ENCODE data around the gene CNIH2.
"Not testable (repeated sequence)": the region's sequence is repeated elsewhere in the genome, so short reads cannot be mapped to it uniquely, and the experiment has no call there.

The CNIH2 gene

DNA sequence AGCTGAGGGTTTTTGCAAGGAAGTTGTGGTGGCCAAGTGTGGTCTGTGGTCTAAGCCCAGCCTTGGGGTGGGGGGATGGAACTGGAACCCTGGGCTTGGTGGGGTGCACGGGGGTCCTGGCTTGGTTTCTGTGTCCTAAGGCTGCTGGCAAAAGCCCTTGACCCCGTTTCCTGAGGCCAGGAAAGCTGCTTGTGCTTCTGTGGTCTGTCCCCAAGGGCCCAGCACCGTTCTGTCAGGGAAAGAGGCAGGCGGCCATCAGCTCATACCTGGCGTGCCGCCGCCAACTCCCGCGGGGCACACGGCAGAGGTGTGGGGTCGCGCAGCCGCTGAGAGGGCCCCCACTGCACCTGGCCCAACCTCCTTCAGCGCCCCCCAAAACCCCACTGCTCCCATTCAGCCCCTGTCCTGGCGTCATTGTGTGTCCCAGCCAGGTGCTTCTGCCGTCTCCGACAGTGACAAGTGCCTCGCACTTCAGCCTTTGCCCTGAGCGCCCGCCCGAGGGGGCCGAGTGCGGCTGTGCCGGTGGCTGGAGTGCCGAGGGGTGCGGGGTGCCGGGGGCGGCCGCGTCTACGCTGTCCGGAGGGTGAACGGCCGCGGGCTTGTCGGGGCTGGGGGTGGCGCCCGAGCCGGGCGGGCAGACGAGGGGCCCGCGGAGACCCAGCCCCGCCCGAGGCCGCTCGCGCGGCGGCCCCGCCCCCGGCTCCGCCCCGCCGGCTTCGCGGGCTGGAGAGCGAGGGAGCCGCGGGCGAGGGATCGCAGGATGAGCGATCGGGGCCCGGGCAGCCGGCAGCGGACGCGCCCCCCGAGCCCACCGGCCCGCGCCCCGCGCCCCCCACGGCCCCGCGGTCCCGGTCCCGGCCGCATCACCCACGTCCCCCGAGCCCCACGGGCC is at the start of gene CNIH2:
Gene CNIH2, plus strand, starts transcription at position 705 of the 892 bp plus-strand sequence. CDS start 282 bp downstream, outside the sequence.
- peak; percentile 57 for DNase-seq

GRCh38 chr11:66228521-66228920 is 49.5 kb upstream of the CNIH2 start:
- no peak for DNase-seq

DNA sequence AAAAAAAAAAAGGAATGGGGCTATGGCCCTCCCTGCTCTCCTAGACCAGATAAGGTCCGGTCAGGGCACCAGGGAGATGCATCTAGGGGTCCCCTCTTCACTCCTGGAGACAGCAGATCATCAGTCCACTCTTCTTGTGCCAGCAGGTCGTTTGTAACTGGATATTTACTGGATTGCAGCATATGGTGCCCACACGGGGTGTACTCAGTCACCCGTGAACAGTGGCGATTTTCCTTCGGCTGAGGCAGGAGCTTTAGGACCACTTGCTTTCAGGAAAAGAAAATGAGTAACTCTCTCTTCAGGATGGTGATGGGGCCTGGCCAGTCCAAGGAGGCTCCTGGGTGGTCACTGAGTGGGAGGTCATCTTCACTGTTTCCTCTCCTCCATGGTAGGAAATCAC is 47.8 kb upstream of the CNIH2 start:
- DNase-seq, result no peak

GRCh38 chr11:66230978-66231377 is 47.0 kb upstream of the CNIH2 start:
- DNase-seq, result no peak

DNA sequence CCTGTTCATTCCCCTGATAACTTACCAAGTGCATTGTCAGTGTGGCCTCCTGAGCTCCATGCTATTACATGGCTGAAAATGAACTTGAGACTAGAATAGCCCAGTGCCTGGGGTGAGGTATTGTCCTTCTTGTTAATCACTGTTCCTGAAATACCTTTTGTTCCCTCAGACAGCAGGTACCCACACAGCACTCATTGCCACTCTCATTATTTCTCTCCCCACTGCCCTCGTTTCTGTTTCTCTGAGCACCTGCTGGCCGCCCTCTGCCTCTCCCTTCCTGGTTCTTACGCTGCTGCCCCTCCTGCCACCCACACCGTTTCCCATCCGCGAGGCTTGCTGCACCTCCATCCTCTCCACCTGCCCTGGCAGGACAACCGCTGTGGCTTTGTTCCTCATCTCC is 46.4 kb upstream of the CNIH2 start:
- no peak for DNase-seq

DNA sequence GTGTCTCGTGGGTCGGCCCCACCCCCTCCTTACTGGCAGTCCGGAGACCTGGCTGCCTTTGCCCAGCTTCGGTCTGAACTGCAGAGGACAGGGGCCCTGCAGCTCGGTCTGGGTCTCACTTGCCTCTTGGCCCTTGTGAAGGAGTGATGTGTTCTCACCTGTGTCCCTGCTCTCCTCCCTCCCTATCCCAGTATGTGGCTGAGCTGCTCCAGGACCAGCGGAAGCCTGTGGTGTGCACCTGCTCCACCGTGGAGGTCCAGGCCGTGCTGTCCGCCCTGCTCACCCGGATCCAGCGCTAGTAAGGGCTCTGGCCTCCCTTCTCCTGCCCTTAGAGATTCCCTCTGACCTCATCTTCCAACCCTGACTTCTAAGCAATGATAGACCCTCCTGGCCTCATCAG is 45.2 kb upstream of the CNIH2 start:
- DNase-seq, result no peak

DNA sequence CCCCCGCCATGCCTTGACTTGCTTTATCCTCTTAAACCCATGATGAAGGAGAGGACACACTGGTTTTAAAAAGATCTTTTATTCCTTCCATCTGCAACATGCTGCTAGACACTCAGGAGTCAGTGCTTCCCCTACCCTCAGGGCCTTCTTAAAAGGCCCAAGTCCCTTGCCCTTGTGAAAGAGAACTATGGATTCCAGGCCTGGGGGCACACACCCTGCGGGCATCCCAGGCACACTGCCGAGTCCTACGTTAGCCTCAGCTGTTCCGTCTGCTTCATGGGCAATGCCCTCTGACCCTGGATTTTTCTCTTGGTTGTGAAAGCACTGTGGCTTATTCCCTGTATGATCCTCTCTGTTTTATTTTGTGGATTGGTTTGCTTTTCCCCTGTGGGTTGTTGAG is 44.7 kb upstream of the CNIH2 start:
- DNase-seq, result no peak

- DNase-seq, result no peak
Measured at GRCh38 chr11:66235141-66235540, 42.8 kb upstream of the CNIH2 start.

GRCh38 chr11:66237867-66238266 is 40.1 kb upstream of the CNIH2 start:
- DNase-seq, result no peak

- no peak for DNase-seq
Measured at GRCh38 chr11:66238786-66239413, 39.1 kb upstream of the CNIH2 start.

DNA sequence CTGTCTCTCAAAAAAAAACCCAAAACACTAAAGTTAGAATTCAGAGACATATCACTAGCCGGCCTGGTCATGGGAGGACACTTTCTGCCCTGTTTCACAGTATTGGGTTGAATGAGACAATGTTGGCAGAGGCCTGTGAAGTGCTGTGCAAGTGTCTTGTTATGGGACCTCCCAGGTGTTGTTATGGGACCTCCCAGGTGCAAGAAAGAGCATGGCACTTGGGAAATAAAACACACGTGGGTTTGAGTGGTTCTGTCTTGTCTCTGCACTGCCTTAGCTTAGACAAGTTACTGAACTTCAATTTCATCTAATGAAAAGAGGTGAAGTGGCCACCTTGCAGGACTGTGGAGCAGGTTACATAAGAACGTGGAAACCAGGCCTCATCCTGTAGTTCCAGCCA is 38.5 kb upstream of the CNIH2 start:
- DNase-seq, result no peak

DNA sequence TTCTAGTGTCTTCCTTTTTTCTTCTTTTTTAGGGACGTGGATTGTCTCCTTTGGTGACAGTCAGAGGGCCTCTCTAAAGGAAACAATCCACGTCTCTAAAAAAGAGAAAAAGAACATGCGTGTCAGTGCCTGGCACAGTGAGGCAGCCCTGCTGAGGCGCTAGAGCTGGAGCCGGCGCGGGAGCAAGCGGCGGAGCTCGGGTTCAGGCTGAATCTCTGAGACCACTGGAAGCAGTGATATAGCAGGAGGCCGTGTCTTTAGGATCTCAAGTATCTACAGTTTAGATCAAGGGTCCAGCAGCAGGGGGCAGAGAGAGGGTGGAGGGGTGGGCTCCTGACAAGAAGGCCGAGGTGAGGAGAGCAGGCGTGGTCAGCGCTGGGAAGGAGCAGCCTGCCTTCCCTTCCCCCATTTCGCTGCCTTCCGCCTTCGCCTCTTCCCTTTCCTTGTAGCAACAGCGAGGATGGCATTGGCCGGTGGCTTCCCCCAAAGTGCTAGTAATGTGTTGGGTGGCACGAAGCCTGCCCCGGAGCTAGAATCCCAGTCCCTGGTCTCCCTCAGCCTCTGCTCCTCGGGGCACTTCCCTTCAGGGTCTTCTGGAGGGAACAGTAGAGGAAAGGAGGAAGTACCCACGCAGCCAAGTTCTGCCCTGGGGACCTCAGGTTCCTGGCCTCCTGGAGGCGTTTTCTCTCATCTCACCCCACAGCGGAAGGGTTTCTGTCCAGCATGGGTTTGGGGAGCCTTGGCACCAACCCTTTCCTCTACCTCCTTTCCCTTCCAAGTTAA is 37.8 kb upstream of the CNIH2 start:
- no peak for DNase-seq

DNA sequence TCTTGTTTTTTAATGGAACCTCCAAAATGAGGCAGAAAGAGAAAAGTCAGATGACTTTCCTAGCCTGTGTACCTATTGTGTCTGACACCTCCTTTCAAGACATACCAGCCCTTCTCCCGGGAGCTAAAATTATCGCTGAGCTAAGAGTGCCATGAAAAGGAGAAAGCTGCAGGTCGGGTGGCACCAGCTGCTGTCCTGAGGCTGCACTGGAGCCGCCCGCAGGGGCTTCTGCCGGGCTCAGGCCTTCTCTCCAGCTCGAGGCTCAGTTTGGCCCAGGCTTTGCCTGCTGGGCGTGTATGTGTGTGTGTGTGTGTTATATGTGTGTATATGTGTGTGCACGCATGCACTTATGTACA is 37.2 kb upstream of the CNIH2 start:
- DNase-seq, result no peak

GRCh38 chr11:66242095-66242765 is 35.7 kb upstream of the CNIH2 start:
- DNase-seq, result no peak

- DNase-seq, result no peak
Measured at GRCh38 chr11:66243782-66244535, 34.0 kb upstream of the CNIH2 start.

GRCh38 chr11:66247295-66247694 is 30.7 kb upstream of the CNIH2 start:
- DNase-seq, result no peak

DNA sequence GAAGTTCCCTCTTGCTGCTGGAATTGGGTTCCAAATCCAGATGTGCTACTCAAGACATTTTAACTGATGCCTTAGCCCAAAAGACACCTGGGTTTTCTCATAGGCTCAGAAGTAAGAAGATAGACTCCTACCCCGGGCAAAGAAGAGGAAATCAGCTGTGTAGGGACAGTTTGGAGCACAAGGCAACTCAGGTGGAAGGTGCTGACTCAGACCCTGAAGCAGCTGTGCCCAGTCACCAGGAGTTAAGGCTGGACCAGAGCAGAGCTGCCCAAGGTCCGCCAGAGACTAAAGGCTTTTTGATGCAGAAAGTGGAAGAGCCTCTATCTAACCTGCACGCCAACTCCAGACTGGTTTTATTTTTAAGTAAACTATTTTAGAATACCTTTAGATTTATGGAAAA is 30.2 kb upstream of the CNIH2 start:
- no peak for DNase-seq

- DNase-seq, result no peak
Measured at GRCh38 chr11:66248903-66249302, 29.1 kb upstream of the CNIH2 start.

GRCh38 chr11:66251809-66252208 is 26.2 kb upstream of the CNIH2 start:
- no peak for DNase-seq

DNA sequence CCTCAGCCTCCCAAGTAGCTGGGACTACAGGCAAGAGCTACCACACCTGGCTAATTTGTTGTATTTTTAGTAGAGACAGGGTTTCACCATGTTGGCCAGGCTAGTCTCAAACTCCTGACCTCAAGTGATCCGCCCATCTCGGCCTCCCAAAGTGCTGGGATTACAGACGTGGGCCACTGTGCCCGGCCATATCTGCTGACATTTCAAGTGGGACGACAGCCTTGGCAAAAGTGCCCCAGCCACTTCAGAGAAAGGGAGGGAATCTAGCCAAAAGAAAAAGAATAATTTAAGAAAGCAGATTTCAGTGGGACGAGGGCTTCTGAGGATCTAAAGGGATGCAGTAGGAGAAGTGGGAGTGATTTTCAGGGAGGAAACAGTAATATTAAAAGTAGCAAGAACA is 24.9 kb upstream of the CNIH2 start:
- not testable (repeated sequence) for DNase-seq

GRCh38 chr11:66258473-66258893 is 19.5 kb upstream of the CNIH2 start:
- DNase-seq, result no peak

GRCh38 chr11:66259225-66259624 is 18.8 kb upstream of the CNIH2 start:
- no peak for DNase-seq
